Hepatocyte (in vitro differentiated cells): ENCODE measurements around the gene GMDS. TPM values are rescaled to one million over a fixed set of nuclear protein-coding genes. Genes with fewer than 3 reads are reported as not detected.
A peak's percentile ranks its signal among the peaks of the same experiment; 100 is the strongest.

Experiments used
- DNase-seq: peaks from one replicate; pipeline ENCODE4 v3.0.0-alpha.2; 2016; ENCODE audit warnings: low spot score
- H2AFZ ChIP-seq: fragments of 200-600 bp; sonication (generic); 2 replicates; pipeline ENCODE4 v1.6.0; 2016; ENCODE audit warnings: antibody characterized with exemption, mild to moderate bottlenecking
- H3K27ac ChIP-seq: fragments of 200-600 bp; sonication (generic); 2 replicates; pipeline ENCODE4 v1.5.1; 2016; ENCODE audit warnings: mild to moderate bottlenecking
- H3K27me3 ChIP-seq: fragments of 200-600 bp; sonication (generic); 2 replicates; pipeline ENCODE4 v1.6.1; 2016
- H3K36me3 ChIP-seq: fragments of 200-600 bp; sonication (generic); replicated peaks from 2 replicates; pipeline ENCODE4 v1.5.1; 2016; ENCODE audit warnings: low read depth; ENCODE audit not compliant: insufficient read depth
- H3K4me1 ChIP-seq: fragments of 200-600 bp; sonication (generic); 2 replicates; pipeline ENCODE4 v1.5.1; 2016; ENCODE audit warnings: mild to moderate bottlenecking, moderate library complexity; ENCODE audit not compliant: insufficient read depth
- H3K4me2 ChIP-seq: fragments of 200-600 bp; sonication (generic); 2 replicates; pipeline ENCODE4 v1.6.0; 2016
- H3K4me3 ChIP-seq: fragments of 200-600 bp; sonication (generic); 2 replicates; pipeline ENCODE4 v1.5.1; 2016; ENCODE audit warnings: mild to moderate bottlenecking
- H3K79me2 ChIP-seq: fragments of 200-600 bp; sonication (generic); 2 replicates; pipeline ENCODE4 v1.6.0; 2017; ENCODE audit warnings: mild to moderate bottlenecking
- H3K9me2 ChIP-seq: fragments of 200-600 bp; sonication (generic); replicated peaks from 2 replicates; pipeline ENCODE4 v1.6.0; 2017; ENCODE audit warnings: mild to moderate bottlenecking; ENCODE audit not compliant: insufficient read depth
- H3K9me3 ChIP-seq: fragments of 200-600 bp; sonication (generic); 2 replicates; pipeline ENCODE4 v1.5.1; 2016; ENCODE audit warnings: low read depth, mild to moderate bottlenecking
- H4K20me1 ChIP-seq: fragments of 200-600 bp; sonication (generic); 2 replicates; pipeline ENCODE4 v1.6.0; 2016; ENCODE audit warnings: mild to moderate bottlenecking; ENCODE audit not compliant: insufficient read depth, poor library complexity, severe bottlenecking
- EZH2 ChIP-seq: fragments of 200-600 bp; sonication (generic); IDR thresholded peaks from 2 replicates; pipeline ENCODE4 v1.6.1; 2016; ENCODE audit warnings: antibody characterized with exemption, mild to moderate bottlenecking, borderline replicate concordance
- EZH2phosphoT487 ChIP-seq: fragments of 200-600 bp; sonication (generic); IDR thresholded peaks from one replicate; pipeline ENCODE4 v1.6.1; 2018; ENCODE audit warnings: antibody characterized with exemption, mild to moderate bottlenecking, low read depth, moderate library complexity; ENCODE audit not compliant: unreplicated experiment, severe bottlenecking
- WGBS: methylation state at CpG from one replicate; pipeline ENCODE4 v1.1.6; 2016; ENCODE audit warnings: low lambda C conversion rate; ENCODE audit errors: missing lambda C conversion rate; 5-methylcytosine and 5-hydroxymethylcytosine counted together
- polyA plus RNA-seq: library from polyadenylated mRNA; unstranded; fragments of >200 nt; fragmentation: Nextera tagmentation; extraction: Ambion mirVana; gene quantifications from 2 replicates; pipeline ENCODE4 v1.2.1, GENCODE V29; 2016
- total RNA-seq: library from RNA; depleted of rRNA; stranded (reverse); fragments of >200 nt; gene quantifications from 2 replicates; pipeline ENCODE4 v1.2.3, GENCODE V29; 2014
- TF ChIP-seq, protein P1 (sequence below): fragments of 200-600 bp; sonication (generic); IDR thresholded peaks from 2 replicates; pipeline ENCODE4 v1.5.1; 2016; ENCODE audit warnings: antibody characterized with exemption, mild to moderate bottlenecking; ENCODE audit not compliant: poor library complexity

Gene GMDS
- total and polyA plus RNA-seq, 2 experiments from 2014 or later = 20.7 to 32.6 TPM

DNA sequence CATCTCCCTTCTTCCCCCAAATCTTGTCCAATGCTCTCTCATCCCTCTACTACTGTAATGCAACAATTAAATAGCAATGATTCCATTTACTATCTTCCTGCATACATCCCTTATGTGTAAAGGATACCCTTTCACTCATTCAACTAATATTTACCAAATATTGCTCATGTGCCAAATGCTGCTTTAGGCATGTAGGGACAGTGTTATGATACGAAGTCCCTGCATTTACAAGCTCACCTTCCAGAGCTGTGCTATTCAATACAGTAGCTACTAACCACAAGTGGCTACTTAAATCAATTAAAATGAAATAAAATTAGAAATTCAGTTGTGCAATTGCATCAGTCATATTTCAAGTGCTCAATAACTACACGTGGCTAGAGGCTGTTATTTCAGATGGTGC is 41.1 kb downstream of the GMDS start:
- 79% methylated on average over 2 of the region's 2 CpGs for WGBS
- Histone ChIP-seq H3K9me3 (no peaks in the 10 kb centered on the region), H3K9me2 (no peaks in the 10 kb centered on the region), H3K4me1 (no peaks in the 10 kb centered on the region), H3K79me2 (peaks cover 5% of the 10 kb centered on the region), H2AFZ (no peak overlapping the region), H3K27ac (no peak overlapping the region), H3K4me3 (no peak overlapping the region), H3K27me3 (no peaks in the 10 kb centered on the region), H4K20me1 (no peaks in the 10 kb centered on the region), H3K4me2 (no peak overlapping the region), H3K36me3 (no peaks in the 10 kb centered on the region)
- no peak for DNase-seq
- TF ChIP-seq, protein P1, sequence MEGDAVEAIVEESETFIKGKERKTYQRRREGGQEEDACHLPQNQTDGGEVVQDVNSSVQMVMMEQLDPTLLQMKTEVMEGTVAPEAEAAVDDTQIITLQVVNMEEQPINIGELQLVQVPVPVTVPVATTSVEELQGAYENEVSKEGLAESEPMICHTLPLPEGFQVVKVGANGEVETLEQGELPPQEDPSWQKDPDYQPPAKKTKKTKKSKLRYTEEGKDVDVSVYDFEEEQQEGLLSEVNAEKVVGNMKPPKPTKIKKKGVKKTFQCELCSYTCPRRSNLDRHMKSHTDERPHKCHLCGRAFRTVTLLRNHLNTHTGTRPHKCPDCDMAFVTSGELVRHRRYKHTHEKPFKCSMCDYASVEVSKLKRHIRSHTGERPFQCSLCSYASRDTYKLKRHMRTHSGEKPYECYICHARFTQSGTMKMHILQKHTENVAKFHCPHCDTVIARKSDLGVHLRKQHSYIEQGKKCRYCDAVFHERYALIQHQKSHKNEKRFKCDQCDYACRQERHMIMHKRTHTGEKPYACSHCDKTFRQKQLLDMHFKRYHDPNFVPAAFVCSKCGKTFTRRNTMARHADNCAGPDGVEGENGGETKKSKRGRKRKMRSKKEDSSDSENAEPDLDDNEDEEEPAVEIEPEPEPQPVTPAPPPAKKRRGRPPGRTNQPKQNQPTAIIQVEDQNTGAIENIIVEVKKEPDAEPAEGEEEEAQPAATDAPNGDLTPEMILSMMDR = no peak
- TF ChIP-seq EZH2phosphoT487 (no peak), EZH2 (no peak)

DNA sequence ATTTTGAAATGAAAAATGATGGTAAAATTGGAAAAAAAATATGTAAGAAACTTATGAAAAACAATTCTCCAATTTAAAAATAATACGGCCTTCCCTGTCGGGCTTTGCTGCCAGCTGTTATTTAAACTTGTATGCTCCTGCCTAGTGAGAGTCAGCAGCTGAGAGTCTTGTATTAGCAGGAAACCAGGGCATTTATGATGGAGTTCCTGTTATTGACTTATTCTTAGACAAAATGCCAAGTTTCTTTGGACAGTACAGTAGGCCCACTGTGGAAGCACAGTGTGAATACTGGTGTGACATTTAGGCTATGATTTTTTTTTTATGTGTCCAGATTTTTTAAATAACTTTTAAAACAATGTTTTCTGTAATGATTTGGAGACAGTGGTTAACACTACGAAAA is 42.1 kb downstream of the GMDS start:
- WGBS = 90% methylated on average over 3 of the region's 3 CpGs
- no peaks in the 10 kb centered on the region for H4K20me1 ChIP-seq
- TF ChIP-seq EZH2phosphoT487 (no peak), EZH2 (no peak)
- TF ChIP-seq, protein P1 = no peak
- H3K4me2 ChIP-seq = no peak overlapping the region
- no peaks in the 10 kb centered on the region for H3K4me1 ChIP-seq
- no peak overlapping the region for H3K27ac ChIP-seq
- H3K79me2 ChIP-seq = peaks cover 5% of the 10 kb centered on the region
- H3K27me3 ChIP-seq = no peaks in the 10 kb centered on the region
- DNase-seq = no peak
- no peaks in the 10 kb centered on the region for H3K9me3 ChIP-seq
- H2AFZ ChIP-seq = no peak overlapping the region
- H3K36me3 ChIP-seq = no peaks in the 10 kb centered on the region
- H3K4me3 ChIP-seq = no peak overlapping the region
- H3K9me2 ChIP-seq = no peaks in the 10 kb centered on the region

DNA sequence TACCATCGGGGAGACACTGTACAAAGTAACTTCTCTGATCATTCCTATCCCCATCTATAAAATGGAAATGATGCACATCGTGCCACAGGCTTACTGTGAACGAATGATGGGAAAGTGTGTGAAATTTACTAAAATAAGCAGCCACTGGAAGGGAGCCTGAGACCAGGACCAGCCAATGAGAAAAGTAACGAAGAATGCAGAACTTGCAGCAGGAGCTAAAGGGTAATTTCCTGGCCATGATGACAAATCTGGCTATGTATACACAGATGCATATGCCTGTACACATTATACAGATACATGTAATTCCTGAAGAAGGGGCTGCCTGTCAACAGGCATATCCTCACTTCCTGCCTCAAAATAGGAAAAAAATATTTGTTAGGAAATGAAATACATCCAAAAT is 47.4 kb downstream of the GMDS start:
- 88% methylated on average over 4 of the region's 4 CpGs for WGBS
- Histone ChIP-seq H3K36me3 (no peaks in the 10 kb centered on the region), H3K4me3 (no peak overlapping the region), H3K27ac (no peak overlapping the region), H3K4me2 (no peak overlapping the region), H2AFZ (no peak overlapping the region), H3K9me3 (no peaks in the 10 kb centered on the region), H3K27me3 (no peaks in the 10 kb centered on the region), H4K20me1 (no peaks in the 10 kb centered on the region), H3K79me2 (peaks cover 3% of the 10 kb centered on the region), H3K9me2 (no peaks in the 10 kb centered on the region), H3K4me1 (no peaks in the 10 kb centered on the region)
- TF ChIP-seq, protein P1 = no peak
- no peak for TF ChIP-seq EZH2phosphoT487
- no peak for DNase-seq

DNA sequence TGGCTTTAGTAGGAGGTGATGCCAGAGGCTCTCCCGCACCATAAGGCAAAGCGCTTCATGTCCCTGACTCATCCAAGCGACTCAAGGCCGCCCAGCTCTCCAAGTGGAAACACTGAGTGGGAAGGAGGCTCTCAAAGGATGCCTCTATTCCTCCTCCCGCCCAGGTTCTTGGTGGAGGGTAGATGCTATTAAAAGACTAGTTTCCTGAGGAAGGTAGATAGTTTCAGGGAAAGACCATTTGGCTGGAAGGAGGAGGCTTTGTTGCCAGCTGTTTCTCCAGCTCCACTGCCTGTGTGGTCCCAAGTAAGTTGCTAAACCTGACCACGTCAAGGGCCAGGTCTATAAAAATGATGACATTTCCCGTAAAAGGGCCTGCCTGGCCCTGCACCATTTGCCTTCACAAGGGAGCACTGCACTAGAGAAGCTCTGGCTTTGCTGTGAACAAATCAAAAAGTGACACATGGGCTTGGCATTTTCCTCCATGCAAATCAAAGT is 48.2 kb downstream of the GMDS start:
- Histone ChIP-seq H3K9me3 (no peaks in the 10 kb centered on the region), H3K79me2 (peaks cover 3% of the 10 kb centered on the region), H3K9me2 (no peaks in the 10 kb centered on the region), H2AFZ (no peak overlapping the region), H4K20me1 (no peaks in the 10 kb centered on the region), H3K36me3 (no peaks in the 10 kb centered on the region), H3K27ac (no peak overlapping the region), H3K4me1 (no peaks in the 10 kb centered on the region), H3K27me3 (no peaks in the 10 kb centered on the region), H3K4me2 (no peak overlapping the region), H3K4me3 (no peak overlapping the region)
- DNase-seq = peak; percentile 27
- 66% methylated on average over 7 of the region's 7 CpGs for WGBS
- TF ChIP-seq EZH2 (no peak), EZH2phosphoT487 (no peak)
- TF ChIP-seq, protein P1 = no peak
